Measurements from ENCODE around the gene ACTG2. TPM values are rescaled to one million over a fixed set of nuclear protein-coding genes. Genes with fewer than 3 reads are reported as not detected.

ACTG2 gene
- total and polyA plus RNA-seq, 3 experiments from 2014 or later, result not detected

DNA sequence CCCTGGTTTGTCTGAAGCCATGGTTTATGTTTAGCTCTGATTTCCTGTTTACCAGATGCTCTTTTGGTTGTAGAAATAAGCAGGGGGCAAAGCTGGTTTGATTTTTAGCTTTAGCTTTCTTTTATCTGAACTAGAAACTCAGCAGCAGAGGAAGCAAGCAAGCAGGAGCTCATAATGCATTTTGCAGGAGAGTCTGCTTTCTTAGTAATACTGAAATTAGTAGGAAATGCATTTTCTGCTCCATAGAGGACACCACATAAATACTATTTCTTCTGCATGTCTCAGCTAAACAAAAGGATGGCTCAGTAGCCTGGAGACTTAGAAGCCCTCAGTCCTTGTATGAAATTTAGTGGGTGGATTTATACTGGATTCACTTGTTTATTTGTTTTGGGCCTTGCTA, 57.0 kb downstream of the ACTG2 start:
- POLR2A ChIA-PET, result no interaction called here
- Mint-ChIP-seq H3K27ac (peak overlapping the region in 1 of 8 donors; percentile 17), H3K9me3 (no peaks in the 10 kb centered on the region), H3K4me1 (peaks cover 43 to 70% (median 46%) of the 10 kb centered on the region in 3 donors), H3K4me3 (no peak overlapping the region), H3K27me3 (peaks cover 0 to 1% of the 10 kb centered on the region in 2 donors), H3K36me3 (peaks cover 5 to 86% (median 33%) of the 10 kb centered on the region in 3 donors)
- CTCF ChIA-PET, result interaction anchor here (0.9 kb wide), 1 partner anchor 126 kb away, joined by 3 read pairs; no protein-coding TSS in a partner anchor
- Histone ChIP-seq H3K36me3 (ENCODE audit: insufficient read depth, low read length) (peaks cover 23% of the 10 kb centered on the region), H3K4me3 (ENCODE audit: low read length) (no peak overlapping the region), H3K27ac (ENCODE audit: low read depth, low read length) (no peak overlapping the region), H3K9me3 (ENCODE audit: low read length) (no peaks in the 10 kb centered on the region), H3K4me1 (ENCODE audit: insufficient read depth, low read length) (peaks cover 41% of the 10 kb centered on the region), H3K27me3 (ENCODE audit: insufficient read depth, low read length, poor library complexity, severe bottlenecking) (no peaks in the 10 kb centered on the region)
- no peak for DNase-seq

DNA sequence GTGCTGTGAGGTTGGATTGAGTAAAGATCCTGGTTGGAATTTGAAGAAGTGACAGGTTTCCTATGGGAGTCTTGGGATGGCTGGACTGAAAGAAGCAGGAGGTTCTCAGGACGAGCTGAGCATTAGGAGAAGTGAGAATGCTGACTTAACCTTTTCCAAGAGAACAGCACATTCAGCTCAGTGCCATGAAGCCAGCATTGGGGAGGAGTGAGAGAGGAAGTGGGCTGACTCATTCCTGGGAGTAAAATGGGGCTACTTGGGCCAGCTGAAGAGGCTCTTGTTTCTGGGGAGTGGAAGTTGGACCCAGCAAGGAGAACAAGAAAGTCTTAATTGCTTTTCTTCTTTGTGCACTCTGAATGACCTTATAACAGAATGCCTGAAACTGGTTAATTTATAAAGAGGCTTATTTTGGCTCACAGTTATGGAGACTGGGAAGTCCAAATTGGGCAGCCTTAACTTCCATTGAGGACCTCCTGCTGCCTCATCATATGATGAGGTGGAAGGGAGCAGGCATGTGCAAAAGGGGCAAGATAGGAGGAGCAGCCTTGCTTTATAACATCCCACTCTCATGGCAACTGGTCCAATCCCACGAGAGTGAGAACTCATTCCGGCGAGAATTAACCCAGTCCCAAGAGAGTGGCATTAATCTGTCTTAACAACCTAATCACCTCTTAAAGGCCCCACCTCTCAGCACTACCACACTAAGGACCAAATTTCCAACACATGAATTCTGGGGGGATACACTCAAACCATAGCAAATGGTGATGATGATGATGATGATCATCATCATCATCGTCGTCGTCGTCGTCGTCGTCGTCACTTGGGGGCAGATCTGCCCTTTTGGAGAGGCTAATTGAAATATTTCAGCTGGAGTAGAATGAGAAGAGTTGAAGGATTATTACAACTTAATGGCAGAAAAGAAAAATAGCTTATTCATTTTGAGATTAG, 60.0 kb downstream of the ACTG2 start:
- Mint-ChIP-seq H3K9me3 (no peaks in the 10 kb centered on the region), H3K36me3 (peaks cover 14 to 89% (median 38%) of the 10 kb centered on the region in 3 donors), H3K4me3 (no peak overlapping the region), H3K27me3 (no peaks in the 10 kb centered on the region), H3K27ac (peak overlapping the region in 6 of 8 donors; percentile 17 to 84 (median 64)), H3K4me1 (peaks cover 26 to 55% (median 31%) of the 10 kb centered on the region in 3 donors)
- Histone ChIP-seq H3K27me3 (ENCODE audit: insufficient read depth, low read length, poor library complexity, severe bottlenecking) (no peaks in the 10 kb centered on the region), H3K27ac (ENCODE audit: low read depth, low read length) (no peak overlapping the region), H3K36me3 (ENCODE audit: insufficient read depth, low read length) (peaks cover 36% of the 10 kb centered on the region), H3K4me3 (ENCODE audit: low read length) (no peak overlapping the region), H3K9me3 (ENCODE audit: low read length) (no peaks in the 10 kb centered on the region), H3K4me1 (ENCODE audit: insufficient read depth, low read length) (peaks cover 28% of the 10 kb centered on the region)
- POLR2A ChIA-PET, result no interaction called here
- DNase-seq, result no peak
- CTCF ChIA-PET, result no interaction called here

DNA sequence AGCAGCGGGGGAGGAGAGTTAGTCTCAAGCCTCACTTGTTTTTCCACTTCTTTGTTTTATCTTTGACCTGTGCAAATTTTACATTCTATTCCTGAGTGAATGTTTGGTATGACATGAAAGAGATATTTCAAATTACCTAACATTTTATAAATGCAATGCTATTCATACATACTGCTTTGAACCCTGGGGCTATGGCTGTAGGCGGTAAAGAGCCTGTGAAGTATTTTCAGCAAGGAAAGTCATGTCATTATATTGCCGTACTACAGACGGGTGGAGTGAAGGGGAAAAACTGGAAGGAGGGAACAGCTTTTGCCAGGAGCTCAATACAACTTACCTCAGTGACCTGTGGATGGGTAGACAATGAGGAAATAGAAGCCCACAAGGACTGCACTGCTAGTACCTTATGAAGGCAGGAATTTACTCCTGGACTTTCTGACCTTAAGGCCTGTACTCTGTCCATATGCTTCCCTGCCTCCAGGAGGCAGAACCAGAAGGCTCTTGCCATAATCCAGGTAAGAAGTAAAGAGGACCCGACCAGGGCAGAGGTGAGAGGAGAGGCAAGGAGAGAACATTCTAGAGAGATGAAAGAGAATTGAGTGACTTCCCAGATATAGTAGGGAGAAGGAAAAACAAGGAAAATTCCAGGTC, 63.5 kb downstream of the ACTG2 start:
- H3K9me3 Mint-ChIP-seq, result no peaks in the 10 kb centered on the region
- Histone ChIP-seq H3K4me1 (ENCODE audit: insufficient read depth, low read length) (no peaks in the 10 kb centered on the region), H3K4me3 (ENCODE audit: low read length) (no peak overlapping the region), H3K27me3 (ENCODE audit: insufficient read depth, low read length, poor library complexity, severe bottlenecking) (no peaks in the 10 kb centered on the region), H3K9me3 (ENCODE audit: low read length) (no peaks in the 10 kb centered on the region), H3K27ac (ENCODE audit: low read depth, low read length) (no peak overlapping the region), H3K36me3 (ENCODE audit: insufficient read depth, low read length) (peaks cover 45% of the 10 kb centered on the region)
- POLR2A ChIA-PET, result no interaction called here
- H3K4me3 Mint-ChIP-seq, result no peak overlapping the region
- DNase-seq, result no peak
- peaks cover 28 to 79% (median 45%) of the 10 kb centered on the region in 3 donors for H3K36me3 Mint-ChIP-seq
- H3K27me3 Mint-ChIP-seq, result no peaks in the 10 kb centered on the region
- CTCF ChIA-PET, result interaction anchor here (0.6 kb wide), 1 partner anchor 643 kb away, joined by 5 read pairs; no protein-coding TSS in a partner anchor
- H3K27ac Mint-ChIP-seq, result peak overlapping the region in 2 of 8 donors; percentile 63 to 80
- H3K4me1 Mint-ChIP-seq, result peaks cover 2 to 30% (median 13%) of the 10 kb centered on the region in 3 donors

DNA sequence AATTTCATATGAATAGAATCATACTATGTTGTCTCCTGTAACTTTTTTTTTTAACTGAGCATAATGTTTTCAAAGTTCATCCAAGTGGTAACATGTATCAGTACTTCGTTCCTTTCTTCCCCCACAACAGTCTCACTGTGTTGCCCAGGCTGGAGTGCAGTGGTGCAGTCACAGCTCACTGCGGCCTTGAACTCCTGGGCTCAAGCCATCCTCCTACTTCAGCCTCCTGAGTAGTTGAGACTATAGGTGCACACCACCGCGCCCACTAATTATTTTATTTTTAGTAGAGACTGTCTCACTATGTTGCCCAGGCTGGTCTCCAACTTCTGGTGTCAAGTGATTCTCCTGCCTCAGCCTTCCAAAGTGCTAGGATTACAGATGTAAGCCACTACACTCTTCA, 68.5 kb downstream of the ACTG2 start:
- no peaks in the 10 kb centered on the region for H3K27me3 ChIP-seq (ENCODE audit: insufficient read depth, low read length, poor library complexity, severe bottlenecking)
- Mint-ChIP-seq H3K27ac (peak overlapping the region in 2 of 8 donors; percentile 56 to 72), H3K4me3 (no peak overlapping the region), H3K4me1 (peaks cover 18 to 38% (median 22%) of the 10 kb centered on the region in 3 donors), H3K27me3 (no peaks in the 10 kb centered on the region), H3K9me3 (peaks cover 0 to 3% (median 0%) of the 10 kb centered on the region in 5 donors), H3K36me3 (peaks cover 23 to 40% (median 24%) of the 10 kb centered on the region in 3 donors)
- peaks cover 4% of the 10 kb centered on the region for H3K4me1 ChIP-seq (ENCODE audit: insufficient read depth, low read length)
- no peaks in the 10 kb centered on the region for H3K9me3 ChIP-seq (ENCODE audit: low read length)
- CTCF ChIA-PET, result no interaction called here
- POLR2A ChIA-PET, result no interaction called here
- H3K36me3 ChIP-seq (ENCODE audit: insufficient read depth, low read length), result peaks cover 26% of the 10 kb centered on the region
- no peak overlapping the region for H3K4me3 ChIP-seq (ENCODE audit: low read length)
- no peak for DNase-seq
- H3K27ac ChIP-seq (ENCODE audit: low read depth, low read length), result no peak overlapping the region

DNA sequence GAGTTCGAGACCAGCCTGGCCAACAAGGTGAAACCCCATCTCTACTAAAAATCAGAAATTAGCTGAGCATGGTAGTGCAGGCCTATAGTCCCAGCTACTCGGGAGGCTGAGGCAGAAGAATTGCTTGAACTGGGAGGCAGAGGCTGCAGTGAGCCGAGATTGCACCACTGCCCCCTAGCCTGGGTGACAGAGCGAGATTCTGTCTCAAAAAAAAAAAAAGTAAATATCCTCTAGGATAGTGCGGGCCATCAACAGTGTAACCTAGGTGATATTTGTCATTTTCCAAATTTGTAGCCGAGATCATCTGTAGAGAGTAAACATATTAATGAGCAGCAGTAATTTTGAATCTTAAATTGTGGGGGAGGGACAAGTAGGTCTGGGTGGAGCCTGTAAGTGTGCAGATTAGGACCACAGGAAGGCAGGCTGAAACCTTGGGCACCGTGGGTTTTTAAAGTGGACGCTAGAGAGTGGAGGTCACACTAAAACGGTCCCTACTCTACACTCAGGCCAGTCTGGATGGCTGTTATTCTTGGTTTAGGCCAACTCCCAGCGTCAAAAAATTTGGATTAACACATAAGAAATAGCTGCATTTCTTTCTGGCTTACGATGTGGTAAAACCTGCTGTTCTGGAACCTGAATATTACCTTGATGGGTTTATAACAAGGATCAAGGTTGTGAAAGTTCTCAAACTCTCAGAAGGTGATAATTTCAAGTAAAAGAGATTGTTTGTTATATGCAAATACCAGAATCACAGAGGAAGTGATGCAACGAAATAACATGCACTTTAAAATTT, 69.2 kb downstream of the ACTG2 start:
- H3K27me3 Mint-ChIP-seq, result no peaks in the 10 kb centered on the region
- DNase-seq, result no peak
- Histone ChIP-seq H3K9me3 (ENCODE audit: low read length) (no peaks in the 10 kb centered on the region), H3K27me3 (ENCODE audit: insufficient read depth, low read length, poor library complexity, severe bottlenecking) (no peaks in the 10 kb centered on the region), H3K36me3 (ENCODE audit: insufficient read depth, low read length) (peaks cover 20% of the 10 kb centered on the region), H3K27ac (ENCODE audit: low read depth, low read length) (no peak overlapping the region), H3K4me3 (ENCODE audit: low read length) (no peak overlapping the region), H3K4me1 (ENCODE audit: insufficient read depth, low read length) (peaks cover 4% of the 10 kb centered on the region)
- peaks cover 18 to 37% (median 25%) of the 10 kb centered on the region in 3 donors for H3K4me1 Mint-ChIP-seq
- peaks cover 16 to 33% (median 22%) of the 10 kb centered on the region in 3 donors for H3K36me3 Mint-ChIP-seq
- ChIA-PET POLR2A (interaction anchor here (0.8 kb wide), 1 partner anchor 20 kb away, joined by 3 read pairs; no protein-coding TSS in a partner anchor), CTCF (no interaction called here)
- peak overlapping the region in 2 of 8 donors; percentile 29 to 70 for H3K27ac Mint-ChIP-seq
- peaks cover 0 to 3% (median 0%) of the 10 kb centered on the region in 5 donors for H3K9me3 Mint-ChIP-seq
- no peak overlapping the region for H3K4me3 Mint-ChIP-seq

DNA sequence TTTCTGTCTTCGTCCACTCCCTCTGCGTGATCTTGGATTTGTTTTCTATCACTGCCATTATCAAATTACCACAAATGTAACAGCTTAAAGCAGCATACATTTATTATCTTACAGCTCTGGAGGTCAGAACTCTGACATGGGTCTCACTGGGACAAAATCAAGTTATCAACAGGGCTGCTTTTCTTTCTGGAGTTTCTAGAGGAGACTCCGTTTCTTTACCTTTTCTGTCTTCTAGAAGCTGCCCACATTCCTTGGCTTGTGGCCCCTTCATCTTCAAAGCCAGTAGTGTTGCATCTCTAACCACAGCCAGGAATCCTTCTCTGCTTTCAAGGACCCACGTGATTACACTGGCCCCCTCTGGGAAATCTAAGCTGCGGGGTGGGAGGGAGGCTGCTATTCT, 70.0 kb downstream of the ACTG2 start:
- peaks cover 0 to 3% (median 0%) of the 10 kb centered on the region in 5 donors for H3K9me3 Mint-ChIP-seq
- H3K36me3 Mint-ChIP-seq, result peaks cover 15 to 26% (median 18%) of the 10 kb centered on the region in 3 donors
- Histone ChIP-seq H3K27me3 (ENCODE audit: insufficient read depth, low read length, poor library complexity, severe bottlenecking) (no peaks in the 10 kb centered on the region), H3K36me3 (ENCODE audit: insufficient read depth, low read length) (peaks cover 20% of the 10 kb centered on the region), H3K4me3 (ENCODE audit: low read length) (no peak overlapping the region), H3K27ac (ENCODE audit: low read depth, low read length) (no peak overlapping the region), H3K4me1 (ENCODE audit: insufficient read depth, low read length) (peaks cover 4% of the 10 kb centered on the region), H3K9me3 (ENCODE audit: low read length) (no peaks in the 10 kb centered on the region)
- no peaks in the 10 kb centered on the region for H3K27me3 Mint-ChIP-seq
- POLR2A ChIA-PET, result interaction anchor here (0.5 to 0.8 kb wide), 2 partner anchors 8 to 19 kb away, joined by 3 to 4 read pairs; no protein-coding TSS in a partner anchor
- CTCF ChIA-PET, result no interaction called here
- H3K27ac Mint-ChIP-seq, result peak overlapping the region in 1 of 8 donors; percentile 86
- no peak for DNase-seq
- peak overlapping the region in 1 of 7 donors; percentile 37 for H3K4me3 Mint-ChIP-seq
- H3K4me1 Mint-ChIP-seq, result peaks cover 18 to 35% (median 27%) of the 10 kb centered on the region in 3 donors

DNA sequence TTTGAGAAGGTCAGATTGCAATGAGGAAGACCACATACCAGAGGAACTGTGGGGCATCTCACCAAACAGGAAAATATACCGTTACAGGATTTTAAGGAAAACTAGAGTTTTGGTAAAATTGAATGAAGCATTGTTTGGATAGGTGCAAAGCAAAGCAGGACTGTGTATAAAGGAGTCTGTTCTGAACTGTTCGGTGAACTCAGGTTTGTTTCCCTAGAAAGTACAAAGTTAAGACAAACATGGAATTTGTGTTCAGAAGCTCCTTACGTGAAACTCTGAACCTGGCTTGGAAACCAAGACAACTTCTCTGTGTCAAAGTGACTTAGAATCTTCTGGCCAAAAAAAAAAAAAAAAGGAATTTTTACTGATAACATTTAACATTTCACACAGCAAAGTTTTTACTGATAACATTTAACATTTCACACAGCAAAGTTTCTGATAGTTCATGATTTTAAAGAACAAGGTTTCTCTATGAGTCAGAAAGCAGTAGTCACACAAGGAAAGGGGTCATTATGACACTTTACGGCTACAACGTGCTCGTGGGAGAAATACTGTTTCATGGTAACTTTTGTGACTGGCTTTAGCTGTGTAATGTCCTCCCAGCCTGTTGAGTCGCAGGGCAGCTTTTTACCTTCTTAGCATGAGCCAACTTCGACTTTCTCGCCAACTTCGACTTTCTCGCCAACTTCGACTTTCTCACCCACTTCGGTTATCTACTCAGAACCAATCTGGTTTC, 70.7 kb downstream of the ACTG2 start:
- no peak overlapping the region for H3K27ac ChIP-seq (ENCODE audit: low read depth, low read length)
- H3K27me3 Mint-ChIP-seq, result no peaks in the 10 kb centered on the region

More for the DNA sequence above, 70.7 kb downstream of the ACTG2 start:
- H3K36me3 Mint-ChIP-seq, result peaks cover 8 to 19% (median 13%) of the 10 kb centered on the region in 3 donors
- CTCF ChIA-PET, result interaction anchor here (2.2 kb wide), 1 partner anchor 24 kb away, joined by 5 read pairs; no protein-coding TSS in a partner anchor
- H3K9me3 ChIP-seq (ENCODE audit: low read length), result no peaks in the 10 kb centered on the region
- POLR2A ChIA-PET, result interaction anchor here (0.5 kb wide), 1 partner anchor 7 kb away, joined by 4 read pairs; no protein-coding TSS in a partner anchor
- peaks cover 4% of the 10 kb centered on the region for H3K4me1 ChIP-seq (ENCODE audit: insufficient read depth, low read length)
- peaks cover 0 to 3% (median 0%) of the 10 kb centered on the region in 5 donors for H3K9me3 Mint-ChIP-seq
- no peak for DNase-seq
- H3K4me1 Mint-ChIP-seq, result peaks cover 21 to 30% (median 29%) of the 10 kb centered on the region in 3 donors
- H3K27me3 ChIP-seq (ENCODE audit: insufficient read depth, low read length, poor library complexity, severe bottlenecking), result no peaks in the 10 kb centered on the region
- H3K36me3 ChIP-seq (ENCODE audit: insufficient read depth, low read length), result peaks cover 13% of the 10 kb centered on the region
- no peak overlapping the region for H3K4me3 ChIP-seq (ENCODE audit: low read length)
- peak overlapping the region in 5 of 7 donors; percentile 3 to 36 (median 21) for H3K4me3 Mint-ChIP-seq
- H3K27ac Mint-ChIP-seq, result peak overlapping the region in 6 of 8 donors; percentile 3 to 84 (median 52)

All from CD8-positive, alpha-beta memory T cell (primary cell).